SK-N-SH (cell line): ENCODE results near the gene VANGL2. TPM values are rescaled to one million over a fixed set of nuclear protein-coding genes. Genes with fewer than 3 reads are reported as not detected.

ENCODE experiments used
- CTCF ChIA-PET: fragments of 300-600, 350-600 bp; formaldehyde crosslinking; extraction: SDS; loops from one replicate; lab custom pipeline; 2021; lab: Yijun Ruan, JAX
- POLR2A ChIA-PET: fragments of 350-600 bp; sonication (Branson Sonifier 250); formaldehyde crosslinking; extraction: SDS; loops from one replicate; lab custom pipeline; 2020; ENCODE audit warnings: antibody characterized with exemption, inconsistent platforms; lab: Yijun Ruan, JAX
- DNase-seq: peaks from one replicate; pipeline ENCODE4 v3.0.0; 2012
- H2AFZ ChIP-seq: fragments of 200-600 bp; sonication (generic); 2 replicates; pipeline ENCODE4 v1.8.1; 2016; ENCODE audit warnings: antibody characterized with exemption, mild to moderate bottlenecking, low read depth
- H3F3A ChIP-seq: fragments of 200-600 bp; sonication (generic); replicated peaks from 2 replicates; pipeline ENCODE3; 2016; ENCODE audit warnings: antibody characterized with exemption, mild to moderate bottlenecking; ENCODE audit not compliant: insufficient read depth
- H3K27ac ChIP-seq, 2 experiments: fragments of 200-500 bp in 1 of 2; fragments of 200-600 bp in 1 of 2; sonication (Bioruptor generic) in 1 of 2; sonication (generic), shearing (Covaris generic) in 1 of 2; 2 replicates each; pipeline versions ENCODE4 v1.5.1 to v1.6.1; 2014 to 2016; ENCODE audit warnings: low read depth in 2 of 2, inconsistent platforms in 1 of 2, low read length in 1 of 2, mild to moderate bottlenecking in 1 of 2, mixed read lengths in 1 of 2
- H3K27me3 ChIP-seq: fragments of 200-600 bp; sonication (generic), shearing (Covaris generic); 2 replicates; pipeline ENCODE4 v1.6.1; 2016; ENCODE audit warnings: mixed run types; ENCODE audit not compliant: insufficient read depth
- H3K36me3 ChIP-seq, 2 experiments: fragments of 200-500 bp in 1 of 2; fragments of 200-600 bp in 1 of 2; sonication (Bioruptor generic) in 1 of 2; sonication (generic) in 1 of 2; replicated peaks in 1 of 2; 2 replicates each; pipeline versions ENCODE3 to v1.5.1; 2014 to 2016; ENCODE audit warnings: low read length in 1 of 2, mild to moderate bottlenecking in 1 of 2; ENCODE audit not compliant: insufficient read depth in 2 of 2, control insufficient read depth in 1 of 2
- H3K4me1 ChIP-seq, 2 experiments: fragments of 200-500 bp in 1 of 2; fragments of 200-600 bp in 1 of 2; sonication (Bioruptor generic) in 1 of 2; sonication (generic), shearing (Covaris generic) in 1 of 2; 2 replicates each; pipeline versions ENCODE4 v1.5.1 to v1.6.1; 2014 to 2016; ENCODE audit warnings: low read depth in 1 of 2, low read length in 1 of 2, mixed run types in 1 of 2; ENCODE audit not compliant: insufficient read depth in 2 of 2, control insufficient read depth in 1 of 2
- H3K4me2 ChIP-seq: fragments of 200-600 bp; sonication (generic), shearing (Covaris generic); 2 replicates; pipeline ENCODE4 v1.6.1; 2017; ENCODE audit warnings: mixed run types
- H3K4me3 ChIP-seq, 2 experiments: fragments of 200-500 bp in 1 of 2; fragments of 200-600 bp in 1 of 2; sonication (Bioruptor generic) in 1 of 2; sonication (generic), shearing (Covaris generic) in 1 of 2; 2 replicates each; pipeline versions ENCODE4 v1.5.1 to v1.8.1; 2014 to 2016; ENCODE audit warnings: low read depth in 2 of 2, inconsistent platforms in 1 of 2, low read length in 1 of 2, mild to moderate bottlenecking in 1 of 2, mixed read lengths in 1 of 2, moderate library complexity in 1 of 2
- H3K79me2 ChIP-seq: fragments of 200-600 bp; sonication (generic); 2 replicates; pipeline ENCODE4 v1.8.1; 2017; ENCODE audit warnings: mild to moderate bottlenecking; ENCODE audit not compliant: insufficient read depth
- H3K9ac ChIP-seq: fragments of 200-600 bp; sonication (generic); 2 replicates; pipeline ENCODE4 v1.6.1; 2017; ENCODE audit warnings: mixed run types
- H3K9me2 ChIP-seq: fragments of 200-600 bp; sonication (generic); 2 replicates; pipeline ENCODE4 v1.6.1; 2017; ENCODE audit warnings: mixed run types
- H3K9me3 ChIP-seq: fragments of 200-600 bp; sonication (generic); 2 replicates; pipeline ENCODE4 v1.6.1; 2017; ENCODE audit warnings: mixed run types, mild to moderate bottlenecking, moderate library complexity
- H4K20me1 ChIP-seq: fragments of 200-600 bp; sonication (generic); 2 replicates; pipeline ENCODE4 v1.6.1; 2017; ENCODE audit warnings: mild to moderate bottlenecking, mixed run types; ENCODE audit not compliant: insufficient read depth
- CHD2 ChIP-seq: fragments of 150-350 bp; IDR thresholded peaks from 2 replicates; pipeline ENCODE4 v1.6.1; 2018; ENCODE audit warnings: low read length; ENCODE audit not compliant: partially characterized antibody
- GABPA ChIP-seq: IDR thresholded peaks from 2 replicates; pipeline ENCODE4 v1.4.0; 2012; ENCODE audit warnings: low read depth, mild to moderate bottlenecking
- NRF1 ChIP-seq: IDR thresholded peaks from 2 replicates; pipeline ENCODE4 v1.6.1; 2012; ENCODE audit warnings: low read depth, mild to moderate bottlenecking, low read length
- TAF1 ChIP-seq: IDR thresholded peaks from 2 replicates; pipeline ENCODE4 v1.6.1; 2012; ENCODE audit warnings: low read depth, mild to moderate bottlenecking, low read length, moderate library complexity, borderline replicate concordance
- TEAD4 ChIP-seq: IDR thresholded peaks from 2 replicates; pipeline ENCODE4 v1.4.0; 2012; ENCODE audit warnings: mild to moderate bottlenecking, borderline replicate concordance; ENCODE audit not compliant: insufficient read depth
- WGBS: methylation state at CpG from one replicate; pipeline ENCODE4 v1.1.6; 2017; ENCODE audit warnings: low lambda C conversion rate; 5-methylcytosine and 5-hydroxymethylcytosine counted together
- polyA plus RNA-seq, 3 experiments: library from polyadenylated mRNA; depleted of rRNA; stranded (reverse); fragments of >200 nt; gene quantifications; 2 replicates each; pipeline ENCODE4 v1.2.3, GENCODE V29; 2012
- TF ChIP-seq, protein P1 (sequence below): IDR thresholded peaks from 2 replicates; pipeline ENCODE4 v1.6.1; 2012; ENCODE audit warnings: mild to moderate bottlenecking, low read depth, low read length, moderate library complexity

VANGL2 gene
- polyA plus RNA-seq, 1 of the 3 experiments (the other 2 are of a cell fraction): 13.4 TPM

DNA sequence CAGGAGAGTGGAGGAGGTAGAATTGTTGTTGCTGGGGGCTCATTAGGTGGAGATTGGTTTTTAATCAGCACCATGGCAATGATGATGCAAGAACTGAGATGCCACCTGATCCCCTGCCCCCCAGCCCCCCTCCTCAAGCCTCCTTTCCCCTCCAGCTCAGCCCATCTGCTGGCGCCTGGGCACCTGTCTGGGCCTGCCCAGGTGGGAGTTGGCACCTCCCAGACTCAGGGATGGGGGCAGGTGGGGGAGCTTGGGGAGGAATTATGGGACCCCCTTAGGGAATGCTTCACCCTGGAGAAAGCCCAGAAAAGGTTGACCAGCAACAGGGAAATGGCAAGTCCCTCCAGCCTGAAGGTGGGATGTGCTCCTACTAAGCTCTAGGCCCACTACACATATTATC, 35.0 kb upstream of the VANGL2 start:
- H3K4me3 ChIP-seq: no peak overlapping the region
- H3K9me2 ChIP-seq: no peaks in the 10 kb centered on the region
- no peak overlapping the region for H2AFZ ChIP-seq
- DNase-seq: no peak
- H3K36me3 ChIP-seq: peaks cover 0 to 6% of the 10 kb centered on the region in 2 experiments
- 80% methylated on average over 1 of the region's 1 CpG for WGBS
- no peaks in the 10 kb centered on the region for H4K20me1 ChIP-seq
- H3K27me3 ChIP-seq: no peaks in the 10 kb centered on the region
- ChIA-PET CTCF (interaction anchor here (2.5 to 9.0 kb wide), 2 partner anchors 10 to 11 kb away, joined by 9 to 85 read pairs; no protein-coding TSS in a partner anchor), POLR2A (no interaction called here)
- no peaks in the 10 kb centered on the region for H3K9me3 ChIP-seq
- H3K4me2 ChIP-seq: no peak overlapping the region
- no peaks in the 10 kb centered on the region for H3K4me1 ChIP-seq
- H3F3A ChIP-seq: no peaks in the 10 kb centered on the region
- H3K9ac ChIP-seq: no peak overlapping the region
- TF ChIP-seq, protein P1, sequence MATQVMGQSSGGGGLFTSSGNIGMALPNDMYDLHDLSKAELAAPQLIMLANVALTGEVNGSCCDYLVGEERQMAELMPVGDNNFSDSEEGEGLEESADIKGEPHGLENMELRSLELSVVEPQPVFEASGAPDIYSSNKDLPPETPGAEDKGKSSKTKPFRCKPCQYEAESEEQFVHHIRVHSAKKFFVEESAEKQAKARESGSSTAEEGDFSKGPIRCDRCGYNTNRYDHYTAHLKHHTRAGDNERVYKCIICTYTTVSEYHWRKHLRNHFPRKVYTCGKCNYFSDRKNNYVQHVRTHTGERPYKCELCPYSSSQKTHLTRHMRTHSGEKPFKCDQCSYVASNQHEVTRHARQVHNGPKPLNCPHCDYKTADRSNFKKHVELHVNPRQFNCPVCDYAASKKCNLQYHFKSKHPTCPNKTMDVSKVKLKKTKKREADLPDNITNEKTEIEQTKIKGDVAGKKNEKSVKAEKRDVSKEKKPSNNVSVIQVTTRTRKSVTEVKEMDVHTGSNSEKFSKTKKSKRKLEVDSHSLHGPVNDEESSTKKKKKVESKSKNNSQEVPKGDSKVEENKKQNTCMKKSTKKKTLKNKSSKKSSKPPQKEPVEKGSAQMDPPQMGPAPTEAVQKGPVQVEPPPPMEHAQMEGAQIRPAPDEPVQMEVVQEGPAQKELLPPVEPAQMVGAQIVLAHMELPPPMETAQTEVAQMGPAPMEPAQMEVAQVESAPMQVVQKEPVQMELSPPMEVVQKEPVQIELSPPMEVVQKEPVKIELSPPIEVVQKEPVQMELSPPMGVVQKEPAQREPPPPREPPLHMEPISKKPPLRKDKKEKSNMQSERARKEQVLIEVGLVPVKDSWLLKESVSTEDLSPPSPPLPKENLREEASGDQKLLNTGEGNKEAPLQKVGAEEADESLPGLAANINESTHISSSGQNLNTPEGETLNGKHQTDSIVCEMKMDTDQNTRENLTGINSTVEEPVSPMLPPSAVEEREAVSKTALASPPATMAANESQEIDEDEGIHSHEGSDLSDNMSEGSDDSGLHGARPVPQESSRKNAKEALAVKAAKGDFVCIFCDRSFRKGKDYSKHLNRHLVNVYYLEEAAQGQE: no peak
- TF ChIP-seq, all 33 proteins: peak for 0
- Histone ChIP-seq H3K27ac (no peak overlapping the region), H3K79me2 (no peaks in the 10 kb centered on the region)

DNA sequence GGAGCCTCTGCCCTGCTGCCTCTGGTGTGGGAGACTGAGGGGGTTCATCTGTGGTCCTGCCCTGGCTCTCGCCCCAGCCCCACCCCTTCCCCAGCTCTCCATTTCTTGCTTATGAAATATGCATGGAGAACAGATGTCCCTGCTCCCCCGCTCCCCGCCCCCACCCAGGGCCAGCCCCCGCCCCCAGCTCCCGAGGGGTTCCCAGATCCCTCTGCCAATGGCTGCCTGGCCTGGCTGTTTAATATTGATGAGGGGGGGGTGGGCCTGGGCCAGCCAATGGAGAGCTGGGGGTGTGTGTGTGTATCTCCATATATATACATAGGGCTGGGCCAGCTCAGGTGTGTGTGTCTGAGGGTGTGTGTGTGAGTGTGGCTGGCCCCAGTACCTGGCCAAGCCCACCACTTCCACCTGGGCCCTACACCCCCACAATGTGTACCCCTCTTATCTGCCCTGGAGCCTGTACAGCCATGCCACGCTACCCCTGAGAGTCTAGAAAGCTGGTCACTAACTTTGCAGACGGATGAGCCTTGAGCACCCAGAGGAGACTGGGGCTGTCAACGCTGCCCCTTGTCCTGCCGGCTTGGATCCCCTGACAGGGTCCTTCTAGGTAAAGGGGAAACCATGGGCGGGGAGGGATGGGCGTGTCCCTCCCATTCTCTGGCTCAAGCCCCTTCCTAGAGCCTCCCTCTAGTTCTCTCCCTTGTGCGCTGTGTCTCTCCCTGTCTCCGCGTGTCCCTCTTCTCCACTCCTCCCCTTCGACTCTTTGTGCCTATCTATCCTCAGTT, 33.4 kb upstream of the VANGL2 start, which contains the start of gene NHLH1:
NHLH1 (plus strand) TSS at position 341 of the 785 bp plus-strand sequence. CDS start 3,661 bp downstream, outside the sequence.
- no peak within 1 kb of the TSS for H3K27ac ChIP-seq
- no peak within 1 kb of the TSS for H2AFZ ChIP-seq
- H3K36me3 ChIP-seq: no peaks in the 10 kb centered on the region
- ChIA-PET CTCF (interaction anchor here (0.7 to 9.0 kb wide), 3 partner anchors 9 to 79 kb away, joined by 3 to 85 read pairs (median 9); no protein-coding TSS in a partner anchor), POLR2A (interaction anchor here (0.6 to 1.2 kb wide), 2 partner anchors 25 to 289 kb away, joined by 3 to 5 read pairs; no protein-coding TSS in a partner anchor)
- DNase-seq: peak; percentile 60
- H3K4me2 ChIP-seq: no peak within 1 kb of the TSS
- H3K9me2 ChIP-seq: no peaks in the 10 kb centered on the region
- no peaks in the 10 kb centered on the region for H3K27me3 ChIP-seq
- no peaks in the 10 kb centered on the region for H3K4me1 ChIP-seq
- TF ChIP-seq GABPA (no peak), CHD2 (no peak), TAF1 (no peak), NRF1 (no peak), TEAD4 (no peak)
- WGBS: 58% methylated on average over 9 of the region's 15 CpGs
- no peaks in the 10 kb centered on the region for H3F3A ChIP-seq
- no peaks in the 10 kb centered on the region for H3K79me2 ChIP-seq
- no peak within 1 kb of the TSS for H3K4me3 ChIP-seq
- no peaks in the 10 kb centered on the region for H4K20me1 ChIP-seq
- no peak within 1 kb of the TSS for H3K9ac ChIP-seq
- no peaks in the 10 kb centered on the region for H3K9me3 ChIP-seq
